Duodenal mucosa (tissue), 2 donors: ENCODE data around the gene GALK1.

ENCODE experiments used
- H3K27ac ChIP-seq: one replicate; pipeline ENCODE4 v1.7.0; 2013; ENCODE audit warnings: low read depth, low read length
- H3K27me3 ChIP-seq, 2 donors: one replicate each; pipeline ENCODE4 v1.7.0; 2013; ENCODE audit warnings: low read length in 2 of 2, control low read depth in 1 of 2; ENCODE audit not compliant: insufficient read depth in 2 of 2, control insufficient read depth in 1 of 2
- H3K36me3 ChIP-seq, 2 donors: one replicate each; pipeline ENCODE4 v1.7.0; 2013; ENCODE audit warnings: low read length in 2 of 2, control low read depth in 1 of 2; ENCODE audit not compliant: insufficient read depth in 2 of 2, control insufficient read depth in 1 of 2
- H3K4me1 ChIP-seq, 2 donors: one replicate each; pipeline ENCODE4 v1.7.0; 2013; ENCODE audit warnings: low read length in 2 of 2, control low read depth in 1 of 2; ENCODE audit not compliant: insufficient read depth in 2 of 2, control insufficient read depth in 1 of 2
- H3K4me3 ChIP-seq, 2 donors: one replicate each; pipeline ENCODE4 v1.7.0; 2013; ENCODE audit warnings: low read length in 2 of 2, low read depth in 1 of 2
- H3K9ac ChIP-seq, 2 donors: one replicate each; pipeline ENCODE4 v1.7.0; 2013; ENCODE audit warnings: low read length in 2 of 2, low read depth in 1 of 2
- H3K9me3 ChIP-seq, 2 donors: one replicate each; pipeline ENCODE4 v1.7.0; 2013; ENCODE audit warnings: low read length in 2 of 2, control low read depth in 1 of 2; ENCODE audit not compliant: control insufficient read depth in 1 of 2

The GALK1 gene

DNA sequence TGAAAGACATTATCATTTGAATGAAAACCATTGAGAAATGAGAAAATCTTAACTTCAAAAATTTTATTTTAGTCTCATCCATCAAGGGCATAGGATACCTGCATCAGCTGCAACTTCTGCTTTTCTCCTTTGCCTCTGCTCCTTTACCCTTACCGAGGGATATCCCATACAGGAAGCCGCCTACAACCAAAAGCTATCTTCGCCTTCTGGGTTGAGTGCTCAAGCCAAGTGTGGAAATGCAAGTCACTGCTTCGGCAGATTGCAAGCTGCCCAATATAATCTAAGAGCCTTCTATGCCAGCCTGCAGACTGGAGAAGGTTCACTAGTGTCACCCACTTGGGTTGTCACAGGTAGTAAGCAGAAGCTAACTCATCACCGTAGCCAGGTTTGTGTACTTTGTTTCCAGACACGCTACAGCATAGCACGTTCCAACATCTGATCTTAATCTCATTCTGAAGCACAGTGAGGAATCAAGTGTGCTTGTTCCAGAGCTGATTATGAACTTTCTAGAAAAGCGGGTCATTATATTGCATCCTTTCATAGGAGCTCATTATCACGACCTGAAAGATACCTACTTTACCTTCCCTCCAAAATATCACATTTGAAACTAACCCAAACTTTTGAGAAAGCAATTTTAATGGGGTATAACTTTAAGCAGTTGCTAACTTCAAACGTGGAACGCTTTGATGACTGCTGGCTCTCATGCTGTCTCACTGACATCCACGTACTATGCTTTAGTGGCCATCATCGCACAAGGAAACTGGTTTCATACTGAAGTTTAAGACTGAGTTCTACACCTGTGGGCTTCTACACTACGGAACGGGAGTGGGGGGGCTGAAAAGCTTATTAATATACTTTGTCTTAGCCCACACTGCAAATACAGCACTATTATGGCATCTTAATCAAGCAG, 11.6 kb upstream of the GALK1 start:
- peaks cover 22 to 41% of the 10 kb centered on the region in 2 donors for H3K36me3 ChIP-seq
- peak overlapping the region; percentile 89 to 91 for H3K4me3 ChIP-seq
- H3K4me1 ChIP-seq, result peaks cover 28 to 42% of the 10 kb centered on the region in 2 donors
- no peaks in the 10 kb centered on the region for H3K27me3 ChIP-seq
- H3K27ac ChIP-seq, result peak overlapping the region; percentile 1
- H3K9ac ChIP-seq, result peak overlapping the region; percentile 4 to 45
- no peaks in the 10 kb centered on the region for H3K9me3 ChIP-seq

GRCh38 chr17:75774991-75775668, 10.1 kb upstream of the GALK1 start:
- peak overlapping the region; percentile 26 for H3K27ac ChIP-seq
- H3K9me3 ChIP-seq, result no peaks in the 10 kb centered on the region
- peaks cover 34 to 45% of the 10 kb centered on the region in 2 donors for H3K4me1 ChIP-seq
- H3K36me3 ChIP-seq, result peaks cover 22 to 41% of the 10 kb centered on the region in 2 donors
- no peak overlapping the region for H3K4me3 ChIP-seq
- H3K27me3 ChIP-seq, result no peaks in the 10 kb centered on the region
- no peak overlapping the region for H3K9ac ChIP-seq

GRCh38 chr17:75774471-75774990, 9.5 kb upstream of the GALK1 start:
- H3K27ac ChIP-seq, result no peak overlapping the region
- H3K9ac ChIP-seq, result no peak overlapping the region
- peaks cover 37 to 45% of the 10 kb centered on the region in 2 donors for H3K4me1 ChIP-seq

GRCh38 chr17:75773808-75774470, 8.9 kb upstream of the GALK1 start:
- Histone ChIP-seq H3K9me3 (no peaks in the 10 kb centered on the region), H3K4me1 (peaks cover 41 to 50% of the 10 kb centered on the region in 2 donors), H3K27me3 (no peaks in the 10 kb centered on the region), H3K9ac (no peak overlapping the region), H3K4me3 (no peak overlapping the region), H3K36me3 (peaks cover 22 to 41% of the 10 kb centered on the region in 2 donors), H3K27ac (no peak overlapping the region)

More at GRCh38 chr17:75774471-75774990, 9.5 kb upstream of the GALK1 start:
- Histone ChIP-seq H3K4me3 (no peak overlapping the region), H3K36me3 (peaks cover 22 to 41% of the 10 kb centered on the region in 2 donors), H3K9me3 (no peaks in the 10 kb centered on the region), H3K27me3 (no peaks in the 10 kb centered on the region)

GRCh38 chr17:75773121-75773807, 8.3 kb upstream of the GALK1 start:
- Histone ChIP-seq H3K9ac (no peak overlapping the region), H3K4me1 (peaks cover 41 to 50% of the 10 kb centered on the region in 2 donors), H3K9me3 (no peaks in the 10 kb centered on the region), H3K27ac (no peak overlapping the region), H3K36me3 (peaks cover 16 to 36% of the 10 kb centered on the region in 2 donors), H3K27me3 (no peaks in the 10 kb centered on the region), H3K4me3 (no peak overlapping the region)

- Histone ChIP-seq H3K27me3 (no peaks in the 10 kb centered on the region), H3K9ac (peak overlapping the region; percentile 22 to 61), H3K36me3 (peaks cover 8 to 21% of the 10 kb centered on the region in 2 donors), H3K9me3 (no peaks in the 10 kb centered on the region), H3K4me1 (peaks cover 30 to 35% of the 10 kb centered on the region in 2 donors), H3K27ac (peak overlapping the region; percentile 26), H3K4me3 (peak overlapping the region in 1 of 2 donors; percentile 18)
Measured at GRCh38 chr17:75771334-75772281, 6.6 kb upstream of the GALK1 start.

- Histone ChIP-seq H3K36me3 (peaks cover 0 to 5% of the 10 kb centered on the region in 2 donors), H3K27me3 (no peaks in the 10 kb centered on the region), H3K4me3 (no peak overlapping the region), H3K9ac (peak overlapping the region in 1 of 2 donors; percentile 2), H3K9me3 (no peaks in the 10 kb centered on the region), H3K27ac (no peak overlapping the region), H3K4me1 (peaks cover 25 to 27% of the 10 kb centered on the region in 2 donors)
Measured at GRCh38 chr17:75769536-75769935, 4.5 kb upstream of the GALK1 start.

GRCh38 chr17:75767881-75768280, 2.9 kb upstream of the GALK1 start:
- H3K9ac ChIP-seq, result no peak overlapping the region
- H3K27ac ChIP-seq, result no peak overlapping the region
- H3K9me3 ChIP-seq, result no peaks in the 10 kb centered on the region
- H3K4me3 ChIP-seq, result no peak overlapping the region
- no peaks in the 10 kb centered on the region for H3K27me3 ChIP-seq
- H3K4me1 ChIP-seq, result peaks cover 33 to 35% of the 10 kb centered on the region in 2 donors
- H3K36me3 ChIP-seq, result peaks cover 0 to 1% of the 10 kb centered on the region in 2 donors
